ENCODE measurements around the gene ZNF667. TPM values are rescaled to one million over a fixed set of nuclear protein-coding genes. Genes with fewer than 3 reads are reported as not detected.

ZNF667 gene
- total RNA-seq, 4 donors from 2014 or later: 0.24 to 0.78 (median 0.48) TPM

DNA sequence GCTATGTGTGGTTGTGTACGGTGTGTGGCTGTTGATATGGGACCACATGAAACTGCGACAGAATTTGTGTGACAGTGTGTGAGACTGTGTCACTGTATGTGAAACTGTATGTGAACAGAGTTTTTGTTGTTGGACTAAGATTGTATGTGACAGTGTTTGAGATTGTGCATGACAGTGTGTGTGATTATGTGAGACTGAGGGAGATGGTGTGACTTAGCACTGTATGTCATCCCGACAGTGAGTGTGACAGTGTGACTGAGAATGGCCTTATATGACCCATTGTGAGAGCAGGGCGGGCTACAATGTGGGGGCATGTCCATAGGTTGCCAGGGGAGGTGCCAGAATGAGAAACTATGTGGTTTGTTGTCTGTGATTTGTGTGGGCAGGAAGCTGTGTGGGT lies 72.1 kb downstream of the ZNF667 start:
- H3K27ac ChIP-seq: no peak overlapping the region
- TF ChIP-seq POLR2A (IDR thresholded peaks at IDR 0.05): no peak
- TF ChIP-seq, protein P1, sequence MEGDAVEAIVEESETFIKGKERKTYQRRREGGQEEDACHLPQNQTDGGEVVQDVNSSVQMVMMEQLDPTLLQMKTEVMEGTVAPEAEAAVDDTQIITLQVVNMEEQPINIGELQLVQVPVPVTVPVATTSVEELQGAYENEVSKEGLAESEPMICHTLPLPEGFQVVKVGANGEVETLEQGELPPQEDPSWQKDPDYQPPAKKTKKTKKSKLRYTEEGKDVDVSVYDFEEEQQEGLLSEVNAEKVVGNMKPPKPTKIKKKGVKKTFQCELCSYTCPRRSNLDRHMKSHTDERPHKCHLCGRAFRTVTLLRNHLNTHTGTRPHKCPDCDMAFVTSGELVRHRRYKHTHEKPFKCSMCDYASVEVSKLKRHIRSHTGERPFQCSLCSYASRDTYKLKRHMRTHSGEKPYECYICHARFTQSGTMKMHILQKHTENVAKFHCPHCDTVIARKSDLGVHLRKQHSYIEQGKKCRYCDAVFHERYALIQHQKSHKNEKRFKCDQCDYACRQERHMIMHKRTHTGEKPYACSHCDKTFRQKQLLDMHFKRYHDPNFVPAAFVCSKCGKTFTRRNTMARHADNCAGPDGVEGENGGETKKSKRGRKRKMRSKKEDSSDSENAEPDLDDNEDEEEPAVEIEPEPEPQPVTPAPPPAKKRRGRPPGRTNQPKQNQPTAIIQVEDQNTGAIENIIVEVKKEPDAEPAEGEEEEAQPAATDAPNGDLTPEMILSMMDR (IDR thresholded peaks at IDR 0.05 in 4 of 5, conservative IDR thresholded peaks at IDR 0.05 in 1 of 5): no peak
- H3K27me3 ChIP-seq: no peaks in the 10 kb centered on the region
- intact Hi-C loops (cut with DNase I; ENCODE audit: low total_unique reads) (loop anchor here (2.0 to 10.0 kb wide), 3 partner anchors 90 to 1900 kb away; partner anchors contain the start of genes ERVK3-1, ZFP28 and ZSCAN5A), in situ Hi-C loops (cut with MboI; ENCODE audit: low sequenced_read_pairs in 4 of 4) (no loop called here)
- H3K4me1 ChIP-seq: peaks cover 12 to 14% of the 10 kb centered on the region in 2 donors
- peaks cover 21 to 38% of the 10 kb centered on the region in 2 donors for H3K36me3 ChIP-seq
- peaks cover 0 to 27% (median 4%) of the 10 kb centered on the region in 3 donors for H3K9me3 ChIP-seq
- ATAC-seq (no peak), DNase-seq (no peak)
- H3K4me3 ChIP-seq: peak overlapping the region in 3 of 4 donors; percentile 75 to 95 (median 93)

DNA sequence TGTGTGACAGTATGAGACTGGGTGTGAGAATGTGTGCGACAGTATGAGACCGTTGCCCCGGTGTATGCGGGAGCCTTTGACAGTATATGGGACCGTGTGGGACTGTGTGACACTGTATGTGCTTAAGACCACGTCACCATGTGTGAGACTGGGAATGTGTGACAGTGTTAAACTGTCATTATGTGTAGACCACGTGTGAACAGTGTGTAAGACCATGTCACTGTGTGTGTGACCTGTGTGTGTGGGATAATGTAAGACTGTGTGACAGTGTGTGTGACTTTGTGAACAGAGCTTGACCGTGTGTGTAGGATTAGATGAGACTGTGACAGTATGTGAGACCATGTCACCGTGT lies 72.5 kb downstream of the ZNF667 start:
- no peak for DNase-seq
- in situ Hi-C loops (cut with MboI; ENCODE audit: low sequenced_read_pairs in 4 of 4) (no loop called here), intact Hi-C loops (cut with DNase I; ENCODE audit: low total_unique reads) (loop anchor here (1.0 to 10.0 kb wide), 5 partner anchors 73 to 1900 kb away; partner anchors contain the start of genes ERVK3-1, ZFP28, ZNF470 and ZNF667)
- Histone ChIP-seq H3K4me3 (peak overlapping the region; percentile 66 to 95 (median 84)), H3K4me1 (peaks cover 12 to 14% of the 10 kb centered on the region in 2 donors), H3K27me3 (no peaks in the 10 kb centered on the region), H3K9me3 (peaks cover 0 to 23% (median 4%) of the 10 kb centered on the region in 3 donors), H3K36me3 (peaks cover 19 to 38% of the 10 kb centered on the region in 2 donors), H3K27ac (peak overlapping the region in 3 of 4 donors; percentile 90 to 93 (median 91))
- TF ChIP-seq, protein P1 (IDR thresholded peaks at IDR 0.05 in 4 of 5, conservative IDR thresholded peaks at IDR 0.05 in 1 of 5): no peak
- TF ChIP-seq POLR2A (IDR thresholded peaks at IDR 0.05): no peak
- ATAC-seq: no peak

DNA sequence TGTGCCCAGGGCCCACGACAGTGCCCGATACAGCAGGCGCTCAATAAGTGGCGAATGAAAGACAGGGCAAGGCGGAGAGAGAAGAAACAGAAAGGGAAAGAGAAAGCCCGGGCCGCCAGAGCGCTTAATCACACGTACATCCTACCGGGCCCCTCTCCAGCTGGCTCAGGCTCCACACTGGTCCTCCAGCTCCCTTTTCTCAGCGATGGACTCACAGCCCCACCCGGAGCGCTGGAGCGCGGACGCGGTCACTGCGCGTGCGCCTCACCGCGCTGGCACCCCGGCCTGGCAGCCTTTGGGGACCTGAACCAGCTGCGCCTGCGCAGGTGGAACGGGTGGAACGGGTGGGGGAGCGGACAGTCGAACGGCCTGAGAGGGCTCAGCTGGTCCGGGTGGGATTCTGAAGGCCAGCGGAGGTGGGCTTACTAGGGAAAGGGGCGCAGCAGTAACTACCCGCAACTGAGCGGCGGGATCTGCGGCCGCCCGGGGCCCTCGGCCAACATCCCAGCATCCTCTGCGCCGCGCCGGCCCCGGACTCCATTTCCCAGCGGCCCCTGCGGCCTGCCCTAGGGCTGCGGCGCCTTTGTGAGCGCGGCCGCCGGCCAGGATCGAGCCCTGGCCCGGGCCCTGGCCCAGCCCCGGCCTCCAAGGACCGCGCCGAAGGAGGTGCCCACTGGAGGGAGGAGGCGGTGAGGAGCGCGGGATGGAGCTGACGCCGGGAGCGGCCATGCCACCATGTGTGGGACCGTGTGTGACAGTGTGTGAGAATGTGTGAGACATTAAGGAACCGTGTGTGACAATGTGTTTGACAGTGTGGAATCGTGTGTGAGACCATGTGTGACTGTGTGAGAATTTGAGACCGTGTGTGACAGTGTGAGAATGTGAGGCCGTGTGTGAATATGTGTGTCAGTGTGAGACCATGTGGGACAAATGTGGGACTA lies 73.1 kb downstream of the ZNF667 start, which contains the start of gene ZNF583:
Gene ZNF583 (plus strand): TSS at position 569 of the 941 bp plus-strand sequence. CDS start 2,783 bp downstream, outside the sequence.
- H3K4me1 ChIP-seq: peaks cover 12 to 14% of the 10 kb centered on the region in 2 donors
- intact Hi-C loops (cut with DNase I; ENCODE audit: low total_unique reads) (loop anchor here (1.0 to 10.0 kb wide), 6 partner anchors 11 to 1901 kb away; partner anchors contain the start of genes ERVK3-1, ZFP28, ZNF470 and ZNF582), in situ Hi-C loops (cut with MboI; ENCODE audit: low sequenced_read_pairs in 4 of 4) (no loop called here)
- H3K4me3 ChIP-seq: peak within 1 kb of the TSS; percentile 66 to 95 (median 84)
- peaks cover 0 to 19% (median 4%) of the 10 kb centered on the region in 3 donors for H3K9me3 ChIP-seq
- ATAC-seq: peak; percentile 96 to 99
- no peak for TF ChIP-seq POLR2A (IDR thresholded peaks at IDR 0.05)
- TF ChIP-seq, protein P1 (IDR thresholded peaks at IDR 0.05 in 4 of 5, conservative IDR thresholded peaks at IDR 0.05 in 1 of 5): no peak
- peak within 1 kb of the TSS; percentile 90 to 93 (median 92) for H3K27ac ChIP-seq
- peak; percentile 89 to 97 for DNase-seq
- H3K36me3 ChIP-seq: peaks cover 15 to 38% of the 10 kb centered on the region in 2 donors
- H3K27me3 ChIP-seq: no peaks in the 10 kb centered on the region

DNA sequence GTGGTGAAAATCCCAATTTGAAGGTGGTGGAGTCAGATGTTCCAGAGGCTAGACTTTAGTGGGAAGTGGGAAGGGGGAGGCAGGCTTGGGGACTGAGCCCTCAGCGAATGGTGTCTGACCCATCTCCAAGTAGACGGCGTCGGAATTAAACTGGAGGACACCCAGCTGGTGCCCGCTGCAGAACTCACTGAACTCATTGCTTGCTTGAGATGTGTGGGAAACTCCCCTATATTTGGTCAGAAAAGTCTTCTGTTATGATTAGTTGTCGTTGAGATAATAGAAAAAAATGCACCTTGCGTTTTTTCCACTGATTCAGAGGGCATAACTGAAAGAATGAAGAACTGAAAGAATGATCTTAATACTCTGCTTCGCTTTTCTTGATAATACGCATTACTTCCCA lies 73.9 kb downstream of the ZNF667 start:
- DNase-seq (no peak), ATAC-seq (no peak)
- Histone ChIP-seq H3K27ac (peak overlapping the region; percentile 90 to 93 (median 92)), H3K27me3 (no peaks in the 10 kb centered on the region), H3K9me3 (peaks cover 0 to 20% (median 4%) of the 10 kb centered on the region in 3 donors), H3K4me3 (peak overlapping the region; percentile 66 to 95 (median 84)), H3K4me1 (peaks cover 12 to 14% of the 10 kb centered on the region in 2 donors), H3K36me3 (peaks cover 8 to 38% of the 10 kb centered on the region in 2 donors)
- in situ Hi-C loops (cut with MboI; ENCODE audit: low sequenced_read_pairs in 4 of 4): no loop called here
- intact Hi-C loops (cut with DNase I; ENCODE audit: low total_unique reads): loop anchor here (1.0 to 10.0 kb wide), 3 partner anchors 10 to 1902 kb away; partner anchors contain the start of genes ERVK3-1, ZNF470 and ZNF582
- TF ChIP-seq POLR2A (IDR thresholded peaks at IDR 0.05): no peak
- TF ChIP-seq, protein P1 (IDR thresholded peaks at IDR 0.05 in 4 of 5, conservative IDR thresholded peaks at IDR 0.05 in 1 of 5): no peak

All from gastrocnemius medialis (tissue), 4 donors.